ENCODE measurements around the gene RESP18. TPM values are rescaled to one million over a fixed set of nuclear protein-coding genes. Genes with fewer than 3 reads are reported as not detected.

Gene RESP18
- polyA plus RNA-seq, result not detected

GRCh38 chr2:219332542-219332941 lies at the start of gene RESP18:
RESP18 (minus strand) TSS chr2:219332744.
- peaks cover 0 to 5% of the 10 kb centered on the region in 2 donors for H3K27me3 ChIP-seq (ENCODE audit: control insufficient read depth in 1 of 2, insufficient read depth in 2 of 2, low read length in 2 of 2)
- no peaks in the 10 kb centered on the region for H3K36me3 ChIP-seq (ENCODE audit: control insufficient read depth in 2 of 2, insufficient read depth in 2 of 2, low read length in 1 of 2)
- H3K9me3 ChIP-seq (ENCODE audit: control insufficient read depth in 2 of 2, insufficient read depth in 1 of 2, low read depth in 1 of 2, low read length in 1 of 2), result peaks cover 3 to 6% of the 10 kb centered on the region in 2 donors
- no peak within 1 kb of the TSS for H3K4me3 ChIP-seq (ENCODE audit: low read depth in 1 of 2, low read length in 2 of 2)
- peaks cover 0 to 3% of the 10 kb centered on the region in 2 donors for H3K4me1 ChIP-seq (ENCODE audit: control insufficient read depth in 2 of 2, insufficient read depth in 2 of 2, low read length in 1 of 2)
- H3K27ac ChIP-seq (ENCODE audit: low read depth in 2 of 2, low read length in 1 of 2), result no peak within 1 kb of the TSS
- 10 to 13% methylated on average over 23 to 24 of the region's 24 CpGs for WGBS, 2 donors

GRCh38 chr2:219381448-219381847 lies 48.9 kb upstream of the RESP18 start:
- 88 to 89% methylated on average over 9 of the region's 9 CpGs for WGBS, 2 donors
- no peaks in the 10 kb centered on the region for H3K9me3 ChIP-seq (ENCODE audit: control insufficient read depth in 2 of 2, insufficient read depth in 1 of 2, low read depth in 1 of 2, low read length in 1 of 2)
- H3K27ac ChIP-seq (ENCODE audit: low read depth in 2 of 2, low read length in 1 of 2), result no peak overlapping the region
- H3K4me3 ChIP-seq (ENCODE audit: low read depth in 1 of 2, low read length in 2 of 2), result no peak overlapping the region
- H3K27me3 ChIP-seq (ENCODE audit: control insufficient read depth in 1 of 2, insufficient read depth in 2 of 2, low read length in 2 of 2), result no peaks in the 10 kb centered on the region
- H3K4me1 ChIP-seq (ENCODE audit: control insufficient read depth in 2 of 2, insufficient read depth in 2 of 2, low read length in 1 of 2), result peaks cover under 1% of the 10 kb centered on the region in 2 donors
- peaks cover 14 to 51% of the 10 kb centered on the region in 2 donors for H3K36me3 ChIP-seq (ENCODE audit: control insufficient read depth in 2 of 2, insufficient read depth in 2 of 2, low read length in 1 of 2)

DNA sequence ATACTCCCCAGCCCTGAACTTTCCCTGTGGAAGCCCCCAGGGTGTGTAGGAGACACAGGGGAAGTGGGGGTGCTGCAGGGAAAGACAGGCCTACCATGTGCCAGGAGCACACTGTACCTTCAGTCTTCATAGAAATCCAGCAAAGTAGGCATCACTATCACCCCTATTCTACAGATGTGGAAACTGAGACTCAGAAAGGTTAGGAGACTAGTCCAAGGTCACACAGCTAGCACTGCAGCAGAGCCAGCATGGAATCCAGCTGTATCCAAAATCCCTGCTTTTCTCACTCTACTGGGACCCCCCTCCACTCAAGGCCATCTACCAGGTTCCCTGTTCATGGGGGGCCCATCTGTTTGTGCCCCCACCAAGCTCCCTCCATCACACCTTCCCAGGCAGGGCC lies 48.4 kb upstream of the RESP18 start:
- no peaks in the 10 kb centered on the region for H3K4me1 ChIP-seq (ENCODE audit: control insufficient read depth in 2 of 2, insufficient read depth in 2 of 2, low read length in 1 of 2)
- H3K27ac ChIP-seq (ENCODE audit: low read depth in 2 of 2, low read length in 1 of 2), result no peak overlapping the region
- H3K9me3 ChIP-seq (ENCODE audit: control insufficient read depth in 2 of 2, insufficient read depth in 1 of 2, low read depth in 1 of 2, low read length in 1 of 2), result no peaks in the 10 kb centered on the region
- H3K36me3 ChIP-seq (ENCODE audit: control insufficient read depth in 2 of 2, insufficient read depth in 2 of 2, low read length in 1 of 2), result peaks cover 11 to 47% of the 10 kb centered on the region in 2 donors
- no peak overlapping the region for H3K4me3 ChIP-seq (ENCODE audit: low read depth in 1 of 2, low read length in 2 of 2)
- no peaks in the 10 kb centered on the region for H3K27me3 ChIP-seq (ENCODE audit: control insufficient read depth in 1 of 2, insufficient read depth in 2 of 2, low read length in 2 of 2)

DNA sequence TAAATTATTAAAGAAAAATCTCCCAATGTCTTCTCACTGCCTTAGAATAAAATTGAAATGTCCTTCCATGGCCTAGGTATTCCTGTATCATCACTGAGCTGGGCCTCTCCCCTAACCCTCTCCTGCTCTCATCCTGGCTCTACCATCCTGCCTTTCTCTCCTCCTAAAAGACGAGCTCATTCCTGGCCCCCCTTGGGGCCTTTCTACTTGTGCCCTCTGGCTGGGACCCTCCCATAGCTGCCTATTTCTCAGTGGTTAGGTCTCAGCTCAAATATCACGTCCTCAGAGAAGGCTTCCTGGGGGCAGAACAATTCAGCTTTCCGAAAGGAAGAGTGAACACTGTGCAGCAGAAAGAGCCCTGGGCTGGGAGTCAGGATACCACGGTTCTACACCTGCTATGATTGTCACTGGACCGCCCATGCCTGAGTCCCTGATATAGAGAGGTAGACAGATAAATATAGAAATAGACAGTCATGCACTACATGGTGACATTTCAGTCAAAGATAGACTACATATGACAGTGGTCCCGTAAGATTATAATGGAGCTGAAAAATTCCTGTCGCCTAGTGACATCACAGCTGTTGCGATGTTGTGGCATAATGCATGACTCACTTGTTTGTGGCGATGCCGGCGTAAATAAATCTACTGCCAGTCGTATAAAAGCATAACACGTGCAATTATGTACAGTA lies 45.8 kb upstream of the RESP18 start:
- Histone ChIP-seq H3K4me3 (ENCODE audit: low read depth in 1 of 2, low read length in 2 of 2) (no peak overlapping the region), H3K27me3 (ENCODE audit: control insufficient read depth in 1 of 2, insufficient read depth in 2 of 2, low read length in 2 of 2) (no peaks in the 10 kb centered on the region), H3K4me1 (ENCODE audit: control insufficient read depth in 2 of 2, insufficient read depth in 2 of 2, low read length in 1 of 2) (no peaks in the 10 kb centered on the region), H3K27ac (ENCODE audit: low read depth in 2 of 2, low read length in 1 of 2) (no peak overlapping the region), H3K9me3 (ENCODE audit: control insufficient read depth in 2 of 2, insufficient read depth in 1 of 2, low read depth in 1 of 2, low read length in 1 of 2) (no peaks in the 10 kb centered on the region), H3K36me3 (ENCODE audit: control insufficient read depth in 2 of 2, insufficient read depth in 2 of 2, low read length in 1 of 2) (peaks cover 23 to 35% of the 10 kb centered on the region in 2 donors)
- WGBS, 2 donors, result 93 to 94% methylated on average over 13 of the region's 13 CpGs

DNA sequence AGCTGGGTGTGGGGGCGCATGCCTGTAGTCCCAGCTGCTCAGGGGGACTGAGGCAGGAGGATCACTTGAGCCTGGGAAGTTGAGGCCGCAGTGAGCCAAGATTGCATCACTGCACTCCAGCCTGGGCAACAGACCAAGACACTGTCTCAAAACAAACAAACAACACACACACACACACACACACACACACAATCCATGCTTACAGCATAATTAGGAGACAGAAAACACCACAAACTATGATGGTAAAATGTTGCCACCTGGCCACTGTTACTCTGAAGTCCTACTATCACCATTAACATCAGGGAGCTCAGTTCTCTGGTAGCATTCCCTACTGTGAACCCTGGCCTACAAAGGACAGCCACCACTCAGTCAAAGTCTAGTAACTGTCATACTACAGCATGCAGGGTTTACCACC lies 36.9 kb upstream of the RESP18 start:
- H3K9me3 ChIP-seq (ENCODE audit: control insufficient read depth in 2 of 2, insufficient read depth in 1 of 2, low read depth in 1 of 2, low read length in 1 of 2), result no peaks in the 10 kb centered on the region
- peaks cover 0 to 3% of the 10 kb centered on the region in 2 donors for H3K4me1 ChIP-seq (ENCODE audit: control insufficient read depth in 2 of 2, insufficient read depth in 2 of 2, low read length in 1 of 2)
- peaks cover 4 to 8% of the 10 kb centered on the region in 2 donors for H3K36me3 ChIP-seq (ENCODE audit: control insufficient read depth in 2 of 2, insufficient read depth in 2 of 2, low read length in 1 of 2)
- H3K4me3 ChIP-seq (ENCODE audit: low read depth in 1 of 2, low read length in 2 of 2), result no peak overlapping the region
- 21 to 30% methylated on average over 2 of the region's 2 CpGs for WGBS, 2 donors
- no peaks in the 10 kb centered on the region for H3K27me3 ChIP-seq (ENCODE audit: control insufficient read depth in 1 of 2, insufficient read depth in 2 of 2, low read length in 2 of 2)
- no peak overlapping the region for H3K27ac ChIP-seq (ENCODE audit: low read depth in 2 of 2, low read length in 1 of 2)

- H3K36me3 ChIP-seq (ENCODE audit: control insufficient read depth in 2 of 2, insufficient read depth in 2 of 2, low read length in 1 of 2), result peaks cover 3% of the 10 kb centered on the region in 2 donors
- WGBS, 2 donors, result 30 to 42% methylated on average over 3 of the region's 3 CpGs
- H3K4me3 ChIP-seq (ENCODE audit: low read depth in 1 of 2, low read length in 2 of 2), result no peak overlapping the region
- no peaks in the 10 kb centered on the region for H3K27me3 ChIP-seq (ENCODE audit: control insufficient read depth in 1 of 2, insufficient read depth in 2 of 2, low read length in 2 of 2)
- H3K9me3 ChIP-seq (ENCODE audit: control insufficient read depth in 2 of 2, insufficient read depth in 1 of 2, low read depth in 1 of 2, low read length in 1 of 2), result no peaks in the 10 kb centered on the region
- H3K4me1 ChIP-seq (ENCODE audit: control insufficient read depth in 2 of 2, insufficient read depth in 2 of 2, low read length in 1 of 2), result peaks cover 0 to 3% of the 10 kb centered on the region in 2 donors
- H3K27ac ChIP-seq (ENCODE audit: low read depth in 2 of 2, low read length in 1 of 2), result no peak overlapping the region
Measured at GRCh38 chr2:219368690-219369191, 36.2 kb upstream of the RESP18 start.

DNA sequence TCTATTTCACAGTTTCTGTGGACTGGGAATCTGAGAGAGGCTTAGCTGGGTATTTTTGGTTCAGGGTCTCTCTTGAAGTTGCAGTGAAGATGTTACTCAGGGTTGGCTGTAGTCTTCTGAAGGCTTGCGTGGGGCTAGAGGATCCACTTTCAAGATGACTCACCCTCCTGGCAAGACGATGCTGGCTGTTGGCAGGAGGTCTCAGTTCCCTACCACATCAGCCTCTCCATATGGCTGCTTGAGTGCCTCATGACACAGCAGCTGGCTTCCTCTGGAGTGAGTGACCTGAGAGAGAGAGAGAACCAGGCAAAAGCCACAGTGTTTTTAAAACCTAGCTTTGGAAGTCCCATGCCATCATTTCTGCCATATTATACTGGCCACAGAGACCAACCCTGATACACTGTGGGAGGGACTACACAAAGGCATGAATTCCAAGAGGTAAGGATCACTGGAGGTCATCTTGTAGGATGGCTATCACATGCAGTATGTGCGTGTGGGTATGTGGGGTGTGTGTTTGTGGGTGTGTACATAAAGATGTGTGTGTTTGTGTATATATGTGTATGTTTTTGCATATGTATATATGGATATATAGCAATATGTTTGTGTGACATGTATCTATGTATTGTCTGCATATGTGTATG lies 30.1 kb upstream of the RESP18 start:
- Histone ChIP-seq H3K27ac (ENCODE audit: low read depth in 2 of 2, low read length in 1 of 2) (no peak overlapping the region), H3K36me3 (ENCODE audit: control insufficient read depth in 2 of 2, insufficient read depth in 2 of 2, low read length in 1 of 2) (no peaks in the 10 kb centered on the region), H3K9me3 (ENCODE audit: control insufficient read depth in 2 of 2, insufficient read depth in 1 of 2, low read depth in 1 of 2, low read length in 1 of 2) (no peaks in the 10 kb centered on the region), H3K4me1 (ENCODE audit: control insufficient read depth in 2 of 2, insufficient read depth in 2 of 2, low read length in 1 of 2) (peaks cover 3 to 4% of the 10 kb centered on the region in 2 donors), H3K4me3 (ENCODE audit: low read depth in 1 of 2, low read length in 2 of 2) (no peak overlapping the region), H3K27me3 (ENCODE audit: control insufficient read depth in 1 of 2, insufficient read depth in 2 of 2, low read length in 2 of 2) (peaks cover 0 to 11% of the 10 kb centered on the region in 2 donors)
- WGBS, 2 donors, result 27 to 42% methylated on average over 3 of the region's 3 CpGs

DNA sequence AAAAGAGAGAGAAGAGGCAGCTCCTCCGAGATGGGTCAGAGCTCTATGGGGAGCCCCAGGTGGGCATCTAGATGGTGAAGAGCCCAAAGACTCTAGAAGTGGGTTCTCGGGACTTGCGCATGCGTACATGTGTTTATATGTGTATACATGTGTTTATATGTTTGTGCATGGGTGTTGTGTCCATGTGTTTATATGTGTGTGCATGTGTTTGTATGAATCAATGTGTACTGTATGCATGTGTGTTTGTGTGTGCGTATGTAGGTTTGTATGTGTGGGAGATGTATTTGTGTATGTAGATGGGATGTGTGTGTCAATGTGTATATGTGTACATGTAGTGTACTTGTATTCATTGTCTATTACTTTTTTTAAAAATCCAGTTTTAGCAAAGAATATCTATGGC lies 29.5 kb upstream of the RESP18 start:
- Histone ChIP-seq H3K27me3 (ENCODE audit: control insufficient read depth in 1 of 2, insufficient read depth in 2 of 2, low read length in 2 of 2) (peaks cover 0 to 11% of the 10 kb centered on the region in 2 donors), H3K4me1 (ENCODE audit: control insufficient read depth in 2 of 2, insufficient read depth in 2 of 2, low read length in 1 of 2) (peaks cover 3 to 4% of the 10 kb centered on the region in 2 donors), H3K9me3 (ENCODE audit: control insufficient read depth in 2 of 2, insufficient read depth in 1 of 2, low read depth in 1 of 2, low read length in 1 of 2) (no peaks in the 10 kb centered on the region), H3K4me3 (ENCODE audit: low read depth in 1 of 2, low read length in 2 of 2) (no peak overlapping the region), H3K36me3 (ENCODE audit: control insufficient read depth in 2 of 2, insufficient read depth in 2 of 2, low read length in 1 of 2) (no peaks in the 10 kb centered on the region), H3K27ac (ENCODE audit: low read depth in 2 of 2, low read length in 1 of 2) (no peak overlapping the region)
- WGBS, 2 donors, result 93 to 96% methylated on average over 5 of the region's 5 CpGs

DNA sequence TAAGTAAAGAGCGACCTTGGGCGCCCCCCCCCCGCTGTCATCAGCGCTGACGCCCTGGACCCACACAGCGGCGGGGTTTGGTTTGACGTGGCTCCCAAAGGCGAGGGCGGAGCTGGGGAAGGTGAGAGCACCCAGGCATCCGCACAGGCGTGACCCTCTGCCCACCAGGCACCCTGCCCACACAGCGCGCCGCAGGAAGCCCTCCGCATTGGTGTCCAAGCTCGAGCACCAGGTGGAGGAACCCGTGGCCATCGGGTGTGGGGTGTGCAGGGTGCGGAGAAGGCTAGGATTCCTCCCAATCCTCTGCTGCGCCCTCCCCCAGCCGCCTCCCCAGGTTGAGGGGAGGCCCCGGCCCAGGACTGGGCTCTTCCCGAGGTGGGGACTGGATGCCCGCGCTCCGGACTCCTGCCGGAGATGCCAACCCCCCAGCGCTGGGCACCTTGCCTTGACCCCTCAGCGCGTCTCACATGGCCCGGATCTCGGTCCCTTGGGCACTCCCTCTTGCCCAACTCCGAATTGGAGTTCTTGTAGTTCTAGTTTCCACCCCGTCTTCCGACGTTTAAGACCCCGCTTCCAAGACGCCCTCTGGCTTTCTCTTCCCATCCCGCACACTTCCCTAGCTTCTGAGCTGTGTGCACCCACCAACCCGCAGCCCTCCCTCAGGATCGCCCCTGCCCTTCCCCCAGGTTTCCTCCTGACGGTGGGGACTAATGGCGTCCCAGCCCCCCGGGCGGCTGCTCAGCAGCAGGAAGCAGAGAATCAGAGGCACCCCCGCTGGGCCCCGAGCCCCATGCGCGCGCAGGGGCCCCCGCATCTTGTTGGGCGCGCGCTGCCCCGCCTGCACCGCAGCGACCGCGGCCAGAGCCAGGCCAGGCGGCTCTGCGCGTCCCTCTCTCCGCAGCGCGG lies 25.9 kb upstream of the RESP18 start:
- Histone ChIP-seq H3K27me3 (ENCODE audit: control insufficient read depth in 1 of 2, insufficient read depth in 2 of 2, low read length in 2 of 2) (peaks cover 0 to 11% of the 10 kb centered on the region in 2 donors), H3K4me3 (ENCODE audit: low read depth in 1 of 2, low read length in 2 of 2) (no peak overlapping the region)

More for the DNA sequence above, 25.9 kb upstream of the RESP18 start:
- WGBS, 2 donors, result 4% methylated on average over 57 to 66 of the region's 66 CpGs
- no peaks in the 10 kb centered on the region for H3K36me3 ChIP-seq (ENCODE audit: control insufficient read depth in 2 of 2, insufficient read depth in 2 of 2, low read length in 1 of 2)
- H3K4me1 ChIP-seq (ENCODE audit: control insufficient read depth in 2 of 2, insufficient read depth in 2 of 2, low read length in 1 of 2), result peaks cover 3 to 4% of the 10 kb centered on the region in 2 donors
- H3K27ac ChIP-seq (ENCODE audit: low read depth in 2 of 2, low read length in 1 of 2), result no peak overlapping the region
- H3K9me3 ChIP-seq (ENCODE audit: control insufficient read depth in 2 of 2, insufficient read depth in 1 of 2, low read depth in 1 of 2, low read length in 1 of 2), result no peaks in the 10 kb centered on the region

Data from esophagus (tissue), 2 donors.